Upper lobe of right lung (tissue), 1 donor: ENCODE data around the gene OTOP2. TPM values are rescaled to one million over a fixed set of nuclear protein-coding genes. Genes with fewer than 3 reads are reported as not detected.

ENCODE experiments used
- ATAC-seq: fragments of 200-7000 bp; cut with Tn5 transposase; one replicate; pipeline ENCODE4 v1.9.1; 2020; ENCODE audit warnings: mild to moderate bottlenecking, moderate library complexity
- DNase-seq: peaks from one replicate; pipeline ENCODE4 v3.0.0-alpha.2; 2020
- H3K27ac ChIP-seq: fragments of 200-600 bp; one replicate; pipeline ENCODE4 v1.8.0; 2022
- H3K27me3 ChIP-seq: fragments of 200-600 bp; one replicate; pipeline ENCODE4 v1.8.0; 2022; ENCODE audit warnings: mild to moderate bottlenecking
- H3K36me3 ChIP-seq: fragments of 200-600 bp; one replicate; pipeline ENCODE4 v1.8.0; 2022
- H3K4me1 ChIP-seq: fragments of 200-600 bp; one replicate; pipeline ENCODE4 v1.8.0; 2022
- H3K4me3 ChIP-seq: fragments of 200-600 bp; one replicate; pipeline ENCODE4 v1.8.0; 2022; ENCODE audit warnings: mild to moderate bottlenecking
- H3K9me3 ChIP-seq: fragments of 200-600 bp; one replicate; pipeline ENCODE4 v1.8.0; 2022
- intact Hi-C: fragments of 100-400 bp; cut with DNase I; formaldehyde crosslinking; loops from one replicate; pipeline ENCODE4 v1.11.0; 2022
- total RNA-seq: library from RNA; stranded (reverse); fragmentation: NEBNext Ultra II Directional; extraction: Animal tissue kit (Norgen Biotek cat#: 25700); gene quantifications from one replicate; pipeline ENCODE4 v1.2.1, GENCODE V29; 2021
- TF ChIP-seq, protein P1 (sequence below): fragments of 200-600 bp; IDR thresholded peaks from one replicate; pipeline ENCODE4 v1.8.0; 2022; ENCODE audit warnings: antibody characterized with exemption
- donor health status: DM: no; HTN: yes; CAD: no; lungs with severe emphysema.

The OTOP2 gene
- total RNA-seq, 1 donor from 2014 or later, result not detected

DNA sequence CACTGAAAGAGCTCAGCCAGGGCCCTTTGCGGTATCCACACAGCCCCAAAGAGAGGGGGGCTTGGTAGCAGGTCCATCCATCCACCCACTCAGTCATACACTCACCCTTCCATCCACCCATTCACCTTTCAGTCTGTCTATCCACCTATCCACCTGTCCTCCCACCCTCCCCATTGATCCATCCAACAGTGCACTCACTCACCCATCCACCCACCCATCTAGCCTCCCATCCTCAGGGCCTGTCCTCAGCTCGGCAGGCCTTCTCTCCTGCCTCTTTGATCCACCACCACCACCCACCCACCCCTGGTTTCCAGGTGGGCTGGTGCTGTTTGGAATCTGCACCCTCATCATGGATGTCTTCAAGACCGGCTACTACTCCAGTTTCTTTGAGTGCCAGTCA lies 1.2 kb downstream of the OTOP2 start:
- H3K27me3 ChIP-seq, result peaks cover 72% of the 10 kb centered on the region
- TF ChIP-seq, protein P1, sequence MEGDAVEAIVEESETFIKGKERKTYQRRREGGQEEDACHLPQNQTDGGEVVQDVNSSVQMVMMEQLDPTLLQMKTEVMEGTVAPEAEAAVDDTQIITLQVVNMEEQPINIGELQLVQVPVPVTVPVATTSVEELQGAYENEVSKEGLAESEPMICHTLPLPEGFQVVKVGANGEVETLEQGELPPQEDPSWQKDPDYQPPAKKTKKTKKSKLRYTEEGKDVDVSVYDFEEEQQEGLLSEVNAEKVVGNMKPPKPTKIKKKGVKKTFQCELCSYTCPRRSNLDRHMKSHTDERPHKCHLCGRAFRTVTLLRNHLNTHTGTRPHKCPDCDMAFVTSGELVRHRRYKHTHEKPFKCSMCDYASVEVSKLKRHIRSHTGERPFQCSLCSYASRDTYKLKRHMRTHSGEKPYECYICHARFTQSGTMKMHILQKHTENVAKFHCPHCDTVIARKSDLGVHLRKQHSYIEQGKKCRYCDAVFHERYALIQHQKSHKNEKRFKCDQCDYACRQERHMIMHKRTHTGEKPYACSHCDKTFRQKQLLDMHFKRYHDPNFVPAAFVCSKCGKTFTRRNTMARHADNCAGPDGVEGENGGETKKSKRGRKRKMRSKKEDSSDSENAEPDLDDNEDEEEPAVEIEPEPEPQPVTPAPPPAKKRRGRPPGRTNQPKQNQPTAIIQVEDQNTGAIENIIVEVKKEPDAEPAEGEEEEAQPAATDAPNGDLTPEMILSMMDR, result no peak
- DNase-seq, result no peak
- intact Hi-C loops, result no loop called here
- no peak overlapping the region for H3K4me3 ChIP-seq
- H3K9me3 ChIP-seq, result no peaks in the 10 kb centered on the region
- no peak for ATAC-seq
- H3K36me3 ChIP-seq, result no peaks in the 10 kb centered on the region
- no peak overlapping the region for H3K27ac ChIP-seq
- peaks cover 20% of the 10 kb centered on the region for H3K4me1 ChIP-seq

DNA sequence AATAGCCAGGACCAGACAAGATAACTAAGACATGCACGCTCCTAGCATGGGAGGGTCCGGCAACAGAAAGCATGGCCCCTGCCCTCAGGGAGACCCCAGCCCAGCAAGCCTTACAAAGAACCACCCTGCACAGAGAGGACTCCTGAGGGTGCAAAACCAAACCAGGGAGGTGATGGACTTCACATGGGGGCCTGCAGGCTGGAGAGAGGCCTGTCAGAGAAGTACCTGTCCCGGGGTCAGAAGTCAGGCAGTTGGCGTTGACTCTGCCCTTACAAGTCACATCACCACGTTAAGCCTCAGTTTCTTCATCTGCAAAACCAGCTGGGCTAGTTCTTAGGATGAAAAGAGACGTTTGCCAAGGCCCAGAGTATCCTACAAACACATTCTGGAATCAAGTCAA lies 4.7 kb downstream of the OTOP2 start:
- H3K36me3 ChIP-seq, result no peaks in the 10 kb centered on the region
- H3K4me3 ChIP-seq, result no peak overlapping the region
- DNase-seq, result no peak
- H3K27ac ChIP-seq, result no peak overlapping the region
- H3K27me3 ChIP-seq, result peaks cover 50% of the 10 kb centered on the region
- H3K9me3 ChIP-seq, result no peaks in the 10 kb centered on the region
- intact Hi-C loops, result no loop called here
- TF ChIP-seq, protein P1, result no peak
- ATAC-seq, result no peak
- peaks cover 10% of the 10 kb centered on the region for H3K4me1 ChIP-seq

DNA sequence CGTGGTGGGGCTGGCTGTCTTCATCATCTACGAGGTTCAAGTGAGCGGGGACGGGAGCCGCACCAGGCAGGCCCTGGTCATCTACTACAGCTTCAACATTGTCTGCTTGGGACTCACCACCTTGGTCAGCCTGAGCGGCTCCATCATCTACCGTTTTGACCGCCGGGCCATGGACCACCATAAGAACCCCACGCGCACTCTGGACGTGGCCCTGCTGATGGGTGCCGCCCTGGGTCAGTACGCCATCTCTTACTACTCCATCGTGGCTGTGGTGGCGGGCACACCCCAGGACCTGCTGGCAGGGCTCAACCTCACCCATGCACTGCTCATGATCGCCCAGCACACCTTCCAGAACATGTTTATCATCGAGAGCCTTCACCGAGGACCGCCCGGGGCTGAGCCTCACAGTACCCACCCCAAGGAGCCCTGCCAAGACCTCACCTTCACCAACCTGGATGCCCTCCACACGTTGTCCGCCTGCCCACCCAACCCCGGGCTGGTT lies 6.5 kb downstream of the OTOP2 start:
- Histone ChIP-seq H3K36me3 (no peaks in the 10 kb centered on the region), H3K4me1 (no peaks in the 10 kb centered on the region), H3K9me3 (no peaks in the 10 kb centered on the region), H3K4me3 (no peak overlapping the region), H3K27ac (no peak overlapping the region), H3K27me3 (peaks cover 46% of the 10 kb centered on the region)
- no peak for DNase-seq
- peak; percentile 20 for ATAC-seq
- intact Hi-C loops, result no loop called here
- TF ChIP-seq, protein P1, result no peak

DNA sequence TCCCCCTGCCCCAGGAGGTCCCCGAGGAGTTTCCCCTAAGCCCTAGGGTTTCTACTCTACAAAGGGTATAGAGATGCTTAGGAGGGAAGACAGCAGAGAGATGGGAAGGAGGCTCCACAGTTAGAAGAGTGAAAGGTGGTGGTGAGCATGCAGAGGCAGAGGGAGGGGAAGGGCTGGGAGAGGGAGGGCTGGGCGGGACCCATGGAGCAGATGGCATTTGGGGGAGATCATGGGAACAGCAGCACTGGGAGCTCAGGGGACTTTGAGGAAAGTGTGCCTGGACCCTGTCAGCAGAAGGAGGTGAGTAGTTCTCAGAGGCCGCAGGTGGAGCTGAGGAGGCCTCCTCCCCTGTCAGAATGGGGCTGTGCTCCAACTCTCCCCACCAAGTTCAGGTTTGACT lies 11.0 kb downstream of the OTOP2 start:
- intact Hi-C loops, result no loop called here
- Histone ChIP-seq H3K27ac (no peak overlapping the region), H3K27me3 (peaks cover 58% of the 10 kb centered on the region), H3K36me3 (no peaks in the 10 kb centered on the region), H3K4me3 (no peak overlapping the region), H3K9me3 (no peaks in the 10 kb centered on the region), H3K4me1 (no peaks in the 10 kb centered on the region)
- no peak for DNase-seq
- ATAC-seq, result no peak
- TF ChIP-seq, protein P1, result no peak

DNA sequence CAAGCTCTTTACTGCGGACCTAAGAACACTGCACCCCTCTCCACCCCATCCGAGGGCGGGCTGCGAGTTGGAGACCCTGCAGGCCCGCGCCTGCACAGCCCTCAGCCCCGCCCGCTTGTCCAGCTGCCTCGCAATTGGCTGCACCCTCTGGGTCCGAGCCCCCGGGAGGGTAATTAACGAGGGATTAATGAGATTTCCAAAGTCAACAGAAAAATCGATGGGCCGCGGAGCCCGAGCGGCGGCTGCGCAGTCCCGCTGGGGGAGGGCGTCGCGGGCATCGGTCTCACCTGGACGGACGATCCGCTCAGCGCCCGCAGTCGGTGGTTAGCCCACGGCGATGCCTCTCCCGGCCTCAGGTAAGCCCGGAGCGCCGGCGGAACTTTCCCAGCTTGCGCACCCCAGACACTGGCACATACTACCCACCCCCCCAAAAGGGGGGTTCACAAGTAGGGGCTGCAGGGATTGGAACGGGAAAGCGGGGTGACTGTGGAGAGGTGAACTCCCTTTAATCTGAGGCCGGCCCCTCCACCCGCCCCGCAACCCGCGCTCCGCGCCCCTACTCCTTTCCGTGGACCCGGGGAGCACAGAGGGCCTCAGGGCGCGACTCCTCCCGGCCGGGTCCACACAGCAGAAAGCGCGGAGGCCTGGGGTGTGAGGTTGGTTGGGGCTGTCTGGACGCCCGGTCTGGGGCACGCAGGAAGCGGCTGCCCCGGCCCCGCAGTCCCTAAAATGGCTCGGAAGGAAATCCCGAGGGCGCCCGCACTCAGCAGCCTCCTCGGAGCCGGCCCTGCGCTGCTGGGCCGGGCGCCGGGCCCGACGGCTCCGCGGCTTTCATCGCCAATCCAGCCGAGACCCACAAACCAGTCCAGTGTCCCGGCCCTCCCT lies 11.8 kb downstream of the OTOP2 start, which contains the start of gene OTOP3:
OTOP3 (plus strand) TSS at position 314 of the 885 bp plus-strand sequence; CDS start at position 338, 24 bp downstream.
- H3K27ac ChIP-seq, result no peak within 1 kb of the TSS
- ATAC-seq, result no peak
- peaks cover 63% of the 10 kb centered on the region for H3K27me3 ChIP-seq
- DNase-seq, result no peak
- H3K9me3 ChIP-seq, result no peaks in the 10 kb centered on the region
- no peaks in the 10 kb centered on the region for H3K36me3 ChIP-seq
- H3K4me3 ChIP-seq, result no peak within 1 kb of the TSS
- TF ChIP-seq, protein P1, result no peak
- intact Hi-C loops, result no loop called here
- no peaks in the 10 kb centered on the region for H3K4me1 ChIP-seq
